ENCODE measurements around the gene RMDN2.

The RMDN2 gene

GRCh38 chr2:37891846-37892435 lies 33.1 kb upstream of the RMDN2 start:
- TF ChIP-seq ZFX (IDR thresholded peaks at IDR 0.05; ENCODE audit: borderline replicate concordance): no peak
- no peak for TF ChIP-seq CTCF (IDR thresholded peaks at IDR 0.05)
- no peak overlapping the region for H3K27ac ChIP-seq

- no peak overlapping the region for H3K27ac ChIP-seq
- TF ChIP-seq ZFX (IDR thresholded peaks at IDR 0.05; ENCODE audit: borderline replicate concordance) (no peak), CTCF (IDR thresholded peaks at IDR 0.05) (no peak)
Measured at GRCh38 chr2:37892436-37893114, 32.5 kb upstream of the RMDN2 start.

- no peak overlapping the region for H3K27ac ChIP-seq
- TF ChIP-seq CTCF (IDR thresholded peaks at IDR 0.05) (no peak), ZFX (IDR thresholded peaks at IDR 0.05; ENCODE audit: borderline replicate concordance) (no peak)
Measured at GRCh38 chr2:37893327-37893726, 31.8 kb upstream of the RMDN2 start.

GRCh38 chr2:37894047-37894446 lies 31.0 kb upstream of the RMDN2 start:
- H3K27ac ChIP-seq: no peak overlapping the region
- no peak for TF ChIP-seq ZFX (IDR thresholded peaks at IDR 0.05; ENCODE audit: borderline replicate concordance)
- TF ChIP-seq CTCF (IDR thresholded peaks at IDR 0.05): no peak

- no peak overlapping the region for H3K27ac ChIP-seq
- TF ChIP-seq CTCF (IDR thresholded peaks at IDR 0.05) (no peak), ZFX (IDR thresholded peaks at IDR 0.05; ENCODE audit: borderline replicate concordance) (no peak)
Measured at GRCh38 chr2:37894601-37895000, 30.5 kb upstream of the RMDN2 start.

GRCh38 chr2:37895140-37895539 lies 29.9 kb upstream of the RMDN2 start:
- no peak for TF ChIP-seq CTCF (IDR thresholded peaks at IDR 0.05)
- TF ChIP-seq ZFX (IDR thresholded peaks at IDR 0.05; ENCODE audit: borderline replicate concordance): no peak
- H3K27ac ChIP-seq: no peak overlapping the region

- peak overlapping the region; percentile 53 for H3K27ac ChIP-seq
- TF ChIP-seq CTCF (IDR thresholded peaks at IDR 0.05) (peak; percentile 52), ZFX (IDR thresholded peaks at IDR 0.05; ENCODE audit: borderline replicate concordance) (no peak)
Measured at GRCh38 chr2:37896319-37896718, 28.8 kb upstream of the RMDN2 start.

All from 22Rv1 (cell line).